ENCODE results near the gene NFATC2.

Gene NFATC2

DNA sequence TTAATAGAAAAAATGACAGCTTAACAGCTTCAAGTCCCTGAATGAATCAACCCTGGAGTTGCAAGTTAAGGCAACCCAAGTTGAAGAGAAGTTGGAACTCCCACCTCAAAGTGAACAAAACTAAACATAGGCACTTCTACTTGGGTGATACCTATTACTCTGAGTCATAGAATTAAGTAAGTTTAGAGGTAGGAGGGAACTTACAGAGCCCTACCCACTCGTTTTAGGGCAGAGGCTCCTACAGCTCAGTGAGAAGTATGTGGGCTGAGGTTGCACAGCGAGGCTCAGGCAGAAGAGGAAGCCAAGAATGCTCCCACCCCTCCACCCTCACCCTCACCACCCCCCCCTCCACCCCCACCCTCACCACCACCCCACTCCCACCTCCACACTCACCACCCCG lies 42.2 kb downstream of the NFATC2 start:
- no peak overlapping the region for H3K27ac ChIP-seq (ENCODE audit: low read depth, low read length)

GRCh38 chr20:51498765-51499540 lies 43.6 kb downstream of the NFATC2 start:
- peaks cover 2 to 46% (median 13%) of the 10 kb centered on the region in 5 donors for H3K4me1 ChIP-seq (ENCODE audit: control insufficient read depth in 5 of 5, insufficient read depth in 5 of 5, low read length in 5 of 5)
- no peak overlapping the region for H3K4me3 ChIP-seq (ENCODE audit: low read depth in 1 of 5, low read length in 5 of 5)
- H3K9me3 ChIP-seq (ENCODE audit: control insufficient read depth in 5 of 5, low read length in 5 of 5), result no peaks in the 10 kb centered on the region
- H3K27ac ChIP-seq (ENCODE audit: low read depth, low read length), result no peak overlapping the region
- H3K9ac ChIP-seq (ENCODE audit: low read length in 5 of 5), result no peak overlapping the region
- H3K27me3 ChIP-seq (ENCODE audit: control insufficient read depth in 5 of 5, insufficient read depth in 4 of 5, low read length in 5 of 5), result peaks cover 0 to 1% (median 0%) of the 10 kb centered on the region in 5 donors
- no peaks in the 10 kb centered on the region for H3K36me3 ChIP-seq (ENCODE audit: control insufficient read depth in 5 of 5, insufficient read depth in 5 of 5, low read length in 5 of 5)

More for the DNA sequence above, 42.2 kb downstream of the NFATC2 start:
- Histone ChIP-seq H3K27me3 (ENCODE audit: control insufficient read depth in 5 of 5, insufficient read depth in 4 of 5, low read length in 5 of 5) (no peaks in the 10 kb centered on the region), H3K4me1 (ENCODE audit: control insufficient read depth in 5 of 5, insufficient read depth in 5 of 5, low read length in 5 of 5) (peaks cover 2 to 42% (median 13%) of the 10 kb centered on the region in 5 donors), H3K9ac (ENCODE audit: low read length in 5 of 5) (no peak overlapping the region), H3K9me3 (ENCODE audit: control insufficient read depth in 5 of 5, low read length in 5 of 5) (no peaks in the 10 kb centered on the region), H3K36me3 (ENCODE audit: control insufficient read depth in 5 of 5, insufficient read depth in 5 of 5, low read length in 5 of 5) (no peaks in the 10 kb centered on the region), H3K4me3 (ENCODE audit: low read depth in 1 of 5, low read length in 5 of 5) (no peak overlapping the region)

DNA sequence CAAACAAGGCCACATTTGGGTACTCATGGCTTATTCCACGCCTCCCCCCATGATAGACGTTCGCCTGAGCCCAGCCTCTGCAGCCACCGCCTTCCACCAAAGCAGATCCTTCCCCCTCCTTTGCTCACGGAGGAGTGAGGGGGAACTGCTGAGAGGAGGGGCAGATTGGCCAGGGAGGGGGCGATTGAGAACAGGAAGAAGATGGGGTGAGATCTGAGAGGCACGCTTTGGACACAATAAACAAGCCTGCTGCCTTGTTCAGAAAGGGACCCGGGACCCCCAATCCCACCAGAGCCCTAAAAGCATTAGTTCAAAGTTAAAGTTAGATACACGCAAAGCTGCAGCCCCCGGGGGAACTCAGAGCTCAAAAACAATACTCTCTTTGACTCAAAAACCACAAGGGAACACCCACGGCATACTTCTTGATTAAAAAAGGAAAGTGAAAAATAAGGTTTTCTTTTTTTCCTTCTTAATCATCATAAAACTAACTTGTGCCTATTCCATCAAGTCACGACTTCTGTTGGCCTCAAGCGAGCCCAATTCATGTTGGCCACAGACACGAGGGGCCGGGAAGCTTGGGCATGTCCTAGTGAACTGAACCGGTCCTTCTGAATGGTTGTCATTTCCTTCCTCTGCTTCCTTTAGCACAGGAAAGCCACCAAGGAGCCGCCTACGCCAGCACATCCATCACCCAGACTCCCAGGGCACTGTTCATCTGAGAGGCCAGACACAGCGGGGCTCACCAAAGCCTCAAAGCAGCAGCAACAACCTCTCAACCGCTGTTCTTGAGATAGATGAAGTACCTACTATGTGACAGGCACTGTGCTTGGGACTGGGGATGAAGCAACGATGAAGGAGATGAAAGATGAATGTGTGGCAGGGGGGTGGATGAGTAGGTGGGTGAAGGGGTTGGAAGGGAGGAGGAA lies 44.7 kb downstream of the NFATC2 start:
- no peak overlapping the region for H3K4me3 ChIP-seq (ENCODE audit: low read depth in 1 of 5, low read length in 5 of 5)
- no peaks in the 10 kb centered on the region for H3K9me3 ChIP-seq (ENCODE audit: control insufficient read depth in 5 of 5, low read length in 5 of 5)
- H3K27ac ChIP-seq (ENCODE audit: low read depth, low read length), result no peak overlapping the region
- peaks cover 0 to 12% (median 0%) of the 10 kb centered on the region in 5 donors for H3K27me3 ChIP-seq (ENCODE audit: control insufficient read depth in 5 of 5, insufficient read depth in 4 of 5, low read length in 5 of 5)
- H3K36me3 ChIP-seq (ENCODE audit: control insufficient read depth in 5 of 5, insufficient read depth in 5 of 5, low read length in 5 of 5), result no peaks in the 10 kb centered on the region
- peaks cover 5 to 56% (median 17%) of the 10 kb centered on the region in 5 donors for H3K4me1 ChIP-seq (ENCODE audit: control insufficient read depth in 5 of 5, insufficient read depth in 5 of 5, low read length in 5 of 5)
- no peak overlapping the region for H3K9ac ChIP-seq (ENCODE audit: low read length in 5 of 5)

- no peak overlapping the region for H3K27ac ChIP-seq (ENCODE audit: low read depth, low read length)
- H3K4me1 ChIP-seq (ENCODE audit: control insufficient read depth in 5 of 5, insufficient read depth in 5 of 5, low read length in 5 of 5), result peaks cover 5 to 64% (median 26%) of the 10 kb centered on the region in 5 donors
- no peak overlapping the region for H3K9ac ChIP-seq (ENCODE audit: low read length in 5 of 5)
- H3K4me3 ChIP-seq (ENCODE audit: low read depth in 1 of 5, low read length in 5 of 5), result no peak overlapping the region
- H3K27me3 ChIP-seq (ENCODE audit: control insufficient read depth in 5 of 5, insufficient read depth in 4 of 5, low read length in 5 of 5), result peaks cover 0 to 12% (median 0%) of the 10 kb centered on the region in 5 donors
- no peaks in the 10 kb centered on the region for H3K36me3 ChIP-seq (ENCODE audit: control insufficient read depth in 5 of 5, insufficient read depth in 5 of 5, low read length in 5 of 5)
- H3K9me3 ChIP-seq (ENCODE audit: control insufficient read depth in 5 of 5, low read length in 5 of 5), result no peaks in the 10 kb centered on the region
Observed at GRCh38 chr20:51496964-51497363, 45.6 kb downstream of the NFATC2 start.

DNA sequence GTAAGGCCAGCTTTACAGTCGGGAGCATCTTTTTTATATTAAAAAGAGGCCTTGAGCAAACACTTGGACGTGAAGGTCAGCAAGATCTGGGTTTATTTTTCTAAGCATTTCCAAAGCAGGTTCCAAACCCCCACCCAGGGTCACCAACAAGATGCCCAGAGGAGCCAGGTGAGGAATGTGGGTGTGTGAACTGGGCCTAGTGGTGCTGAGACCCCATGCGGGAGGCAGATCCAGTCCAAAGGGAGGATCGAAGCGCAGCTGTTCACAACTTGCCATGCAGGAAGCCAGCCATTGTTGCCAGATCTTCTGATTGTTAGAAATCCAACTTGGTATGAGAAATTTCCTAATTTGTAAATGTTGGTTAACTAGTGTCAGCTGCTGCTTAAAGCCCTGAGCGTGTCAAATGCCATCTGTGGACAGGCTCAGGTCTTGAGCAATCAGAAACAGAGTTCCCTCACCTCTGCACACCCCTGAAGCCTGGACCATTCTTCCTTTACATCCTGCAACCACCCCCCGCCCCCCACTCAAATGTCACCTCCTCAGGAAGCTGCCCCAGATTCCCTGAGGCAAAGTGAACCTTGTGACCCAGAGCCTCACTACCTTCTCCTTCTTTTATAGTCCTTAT lies 46.5 kb downstream of the NFATC2 start:
- Histone ChIP-seq H3K27me3 (ENCODE audit: control insufficient read depth in 5 of 5, insufficient read depth in 4 of 5, low read length in 5 of 5) (peaks cover 0 to 12% (median 4%) of the 10 kb centered on the region in 5 donors), H3K36me3 (ENCODE audit: control insufficient read depth in 5 of 5, insufficient read depth in 5 of 5, low read length in 5 of 5) (no peaks in the 10 kb centered on the region), H3K9ac (ENCODE audit: low read length in 5 of 5) (no peak overlapping the region), H3K4me3 (ENCODE audit: low read depth in 1 of 5, low read length in 5 of 5) (no peak overlapping the region), H3K4me1 (ENCODE audit: control insufficient read depth in 5 of 5, insufficient read depth in 5 of 5, low read length in 5 of 5) (peaks cover 5 to 68% (median 29%) of the 10 kb centered on the region in 5 donors), H3K9me3 (ENCODE audit: control insufficient read depth in 5 of 5, low read length in 5 of 5) (no peaks in the 10 kb centered on the region), H3K27ac (ENCODE audit: low read depth, low read length) (no peak overlapping the region)

DNA sequence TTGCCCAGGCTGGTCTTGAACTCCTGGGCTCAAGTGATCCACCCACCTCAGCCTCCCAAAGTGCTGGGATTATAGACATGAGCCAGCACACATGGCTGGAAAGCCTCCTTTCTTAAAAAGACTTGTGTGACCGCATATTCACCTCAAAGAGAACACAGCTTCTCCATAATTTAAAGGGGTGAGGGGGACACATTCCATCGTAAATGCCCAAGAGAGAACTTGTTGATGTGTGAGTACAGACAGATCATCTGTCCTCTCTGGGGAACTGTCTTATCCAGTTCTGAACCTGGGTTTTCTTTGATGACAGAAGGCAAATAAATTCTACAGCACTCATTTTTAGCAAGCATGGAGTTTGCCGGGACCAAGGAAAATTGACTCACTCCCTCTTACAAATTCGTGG lies 47.2 kb downstream of the NFATC2 start:
- no peak overlapping the region for H3K4me3 ChIP-seq (ENCODE audit: low read depth in 1 of 5, low read length in 5 of 5)
- no peak overlapping the region for H3K27ac ChIP-seq (ENCODE audit: low read depth, low read length)
- peaks cover 5 to 68% (median 29%) of the 10 kb centered on the region in 5 donors for H3K4me1 ChIP-seq (ENCODE audit: control insufficient read depth in 5 of 5, insufficient read depth in 5 of 5, low read length in 5 of 5)
- no peaks in the 10 kb centered on the region for H3K9me3 ChIP-seq (ENCODE audit: control insufficient read depth in 5 of 5, low read length in 5 of 5)
- H3K36me3 ChIP-seq (ENCODE audit: control insufficient read depth in 5 of 5, insufficient read depth in 5 of 5, low read length in 5 of 5), result no peaks in the 10 kb centered on the region
- peaks cover 0 to 12% (median 4%) of the 10 kb centered on the region in 5 donors for H3K27me3 ChIP-seq (ENCODE audit: control insufficient read depth in 5 of 5, insufficient read depth in 4 of 5, low read length in 5 of 5)
- H3K9ac ChIP-seq (ENCODE audit: low read length in 5 of 5), result no peak overlapping the region

DNA sequence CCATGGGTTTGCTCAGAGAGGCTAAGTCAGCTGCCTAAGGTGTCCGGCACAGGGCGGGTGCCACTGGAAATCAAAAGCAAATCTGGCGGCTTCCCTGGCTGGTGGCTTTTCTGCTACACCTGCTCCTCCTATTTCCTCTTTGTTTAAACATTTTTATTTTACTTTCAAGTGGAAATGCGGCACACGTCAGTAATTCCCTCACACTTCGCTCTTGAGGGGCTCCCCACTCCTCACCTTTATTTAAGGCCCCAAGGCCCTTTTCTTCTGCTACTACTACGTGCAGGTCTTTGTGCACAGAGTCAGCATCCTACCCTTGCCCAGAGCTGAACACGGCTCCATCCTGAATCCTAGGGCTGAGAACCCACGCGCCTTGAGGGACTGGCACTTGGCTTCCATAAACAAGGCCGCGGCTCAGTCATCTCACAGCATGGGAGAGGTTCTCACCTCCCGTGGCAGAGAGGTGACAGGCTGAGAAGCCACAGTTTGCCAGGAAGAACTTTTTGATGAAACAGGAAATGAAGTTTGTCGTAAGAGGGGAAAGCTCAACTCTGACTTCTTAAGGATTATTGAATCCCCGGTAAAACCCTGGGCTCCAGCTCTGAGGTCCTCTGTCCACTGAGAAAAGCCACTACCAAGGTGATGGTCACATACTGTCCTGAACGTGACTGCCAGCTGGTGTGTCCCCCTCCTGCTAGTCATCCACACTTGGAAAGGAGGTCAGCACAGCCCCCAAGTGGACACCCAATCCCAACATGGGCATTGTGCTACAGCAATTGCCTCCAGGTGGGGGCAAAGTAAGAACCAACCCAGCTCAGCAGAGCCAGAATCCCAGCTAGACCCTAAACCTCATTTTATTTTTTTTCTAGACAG lies 48.0 kb downstream of the NFATC2 start:
- Histone ChIP-seq H3K27ac (ENCODE audit: low read depth, low read length) (no peak overlapping the region), H3K4me1 (ENCODE audit: control insufficient read depth in 5 of 5, insufficient read depth in 5 of 5, low read length in 5 of 5) (peaks cover 5 to 68% (median 29%) of the 10 kb centered on the region in 5 donors)

DNA sequence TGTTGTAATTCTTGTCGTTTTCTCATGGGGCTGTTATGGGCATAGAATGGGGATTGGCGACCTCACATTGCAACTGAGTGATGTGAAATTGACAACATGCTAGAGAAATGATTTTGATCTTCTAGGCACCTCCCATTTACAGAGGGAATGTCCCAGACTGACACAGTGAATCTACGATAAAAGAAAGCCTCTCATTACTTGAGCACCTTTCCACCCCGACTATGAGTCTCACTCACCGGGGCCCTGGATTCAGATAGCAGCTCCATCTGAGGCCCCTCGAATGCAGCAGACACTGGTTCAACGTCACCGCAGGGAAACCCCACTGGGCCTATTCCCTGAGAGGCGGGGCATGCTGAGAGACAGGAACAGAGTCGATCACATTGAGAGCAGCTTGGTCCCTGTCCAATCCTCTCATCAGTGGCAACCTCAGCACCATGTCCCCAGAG lies 49.1 kb downstream of the NFATC2 start:
- Histone ChIP-seq H3K4me3 (ENCODE audit: low read depth in 1 of 5, low read length in 5 of 5) (no peak overlapping the region), H3K27me3 (ENCODE audit: control insufficient read depth in 5 of 5, insufficient read depth in 4 of 5, low read length in 5 of 5) (peaks cover 0 to 12% (median 4%) of the 10 kb centered on the region in 5 donors), H3K27ac (ENCODE audit: low read depth, low read length) (no peak overlapping the region), H3K9ac (ENCODE audit: low read length in 5 of 5) (no peak overlapping the region), H3K9me3 (ENCODE audit: control insufficient read depth in 5 of 5, low read length in 5 of 5) (no peaks in the 10 kb centered on the region), H3K4me1 (ENCODE audit: control insufficient read depth in 5 of 5, insufficient read depth in 5 of 5, low read length in 5 of 5) (peaks cover 5 to 68% (median 29%) of the 10 kb centered on the region in 5 donors), H3K36me3 (ENCODE audit: control insufficient read depth in 5 of 5, insufficient read depth in 5 of 5, low read length in 5 of 5) (no peaks in the 10 kb centered on the region)

More for the DNA sequence above, 48.0 kb downstream of the NFATC2 start:
- no peaks in the 10 kb centered on the region for H3K9me3 ChIP-seq (ENCODE audit: control insufficient read depth in 5 of 5, low read length in 5 of 5)
- no peak overlapping the region for H3K9ac ChIP-seq (ENCODE audit: low read length in 5 of 5)
- no peak overlapping the region for H3K4me3 ChIP-seq (ENCODE audit: low read depth in 1 of 5, low read length in 5 of 5)
- no peaks in the 10 kb centered on the region for H3K36me3 ChIP-seq (ENCODE audit: control insufficient read depth in 5 of 5, insufficient read depth in 5 of 5, low read length in 5 of 5)
- H3K27me3 ChIP-seq (ENCODE audit: control insufficient read depth in 5 of 5, insufficient read depth in 4 of 5, low read length in 5 of 5), result peaks cover 0 to 12% (median 4%) of the 10 kb centered on the region in 5 donors
